ENCODE measurements around the gene RAB13. TPM values are rescaled to one million over a fixed set of nuclear protein-coding genes. Genes with fewer than 3 reads are reported as not detected.

Gene RAB13
- total and polyA plus RNA-seq, 2 donors (not counting 3 experiments of a cell fraction or from before 2014, with no cell fraction given), result 76.0 to 124 TPM

- Histone ChIP-seq H3K9me1 (replicated peaks; ENCODE audit: control insufficient read depth, extremely low read depth, insufficient read depth, low read length) (no peaks in the 10 kb centered on the region), H3K79me2 (ENCODE audit: control insufficient read depth, insufficient read depth, low read length) (peaks cover 34% of the 10 kb centered on the region), H4K20me1 (replicated peaks; ENCODE audit: control insufficient read depth, extremely low read depth, insufficient read depth, low read length) (no peaks in the 10 kb centered on the region), H3K9ac (replicated peaks; ENCODE audit: extremely low read depth, insufficient read depth, low read length) (no peak overlapping the region), H3K9me3 (replicated peaks; ENCODE audit: control insufficient read depth, insufficient read depth, low read length) (no peaks in the 10 kb centered on the region), H2AFZ (ENCODE audit: low read depth, low read length) (no peak overlapping the region), H3K4me2 (ENCODE audit: insufficient read depth, low read length) (no peak overlapping the region), H3K4me1 (ENCODE audit: control insufficient read depth, extremely low read depth, insufficient read depth, low read length) (peaks cover 15% of the 10 kb centered on the region), H3K27me3 (ENCODE audit: control insufficient read depth in 2 of 2, insufficient read depth in 2 of 2, low read length in 2 of 2) (no peaks in the 10 kb centered on the region), H3K4me3 (replicated peaks in 1 of 3; ENCODE audit: insufficient read depth in 1 of 3, low read depth in 1 of 3, low read length in 3 of 3) (no peak overlapping the region), H3K27ac (ENCODE audit: insufficient read depth, low read depth, low read length) (no peak overlapping the region), H3K36me3 (ENCODE audit: control insufficient read depth in 2 of 2, extremely low read depth in 1 of 2, insufficient read depth in 2 of 2, low read length in 2 of 2) (peaks cover 6 to 34% of the 10 kb centered on the region in 2 experiments)
- no peak for TF ChIP-seq EZH2 (IDR thresholded peaks at IDR 0.05; ENCODE audit: borderline replicate concordance, low read depth, low read length, severe bottlenecking)
- TF ChIP-seq MYC (IDR thresholded peaks at IDR 0.05; ENCODE audit: low read depth, low read length), result no peak
- TF ChIP-seq JUN (IDR thresholded peaks at IDR 0.05; ENCODE audit: borderline replicate concordance, insufficient read depth, insufficient read length, low read depth), result no peak
- TF ChIP-seq POLR2AphosphoS5 (IDR thresholded peaks at IDR 0.05; ENCODE audit: insufficient read depth, low read depth, low read length), result no peak
- TF ChIP-seq MAX (IDR thresholded peaks at IDR 0.05; ENCODE audit: insufficient read depth, insufficient read length), result no peak
- TF ChIP-seq POLR2A (IDR thresholded peaks at IDR 0.05; ENCODE audit: low read depth, low read length), result no peak
- TF ChIP-seq FOS (IDR thresholded peaks at IDR 0.05; ENCODE audit: borderline replicate concordance, insufficient read depth, low read length), result no peak
- TF ChIP-seq CTCF (IDR thresholded peaks at IDR 0.05; ENCODE audit: extremely low read depth in 1 of 2, insufficient read depth in 1 of 2, low read depth in 1 of 2, low read length in 2 of 2), result no peak
- TF ChIP-seq GATA2 (IDR thresholded peaks at IDR 0.05; ENCODE audit: insufficient read depth, insufficient read length, low read depth, low read length), result no peak
- DNase-seq (ENCODE audit: low read depth, low spot score) (no peak), FAIRE-seq (no peak)
- ChIA-PET POLR2A (interaction anchor here (1.1 kb wide), 1 partner anchor 9 kb away, joined by 3 read pairs; the partner anchor contains the start of gene SLC39A1), CTCF (no interaction called here)
- BruUV-seq (replicated peaks), result no TSS peak
- dilution Hi-C loops (cut with MboI; ENCODE audit: extremely low pct_ligation_motif_present, low sequenced_read_pairs), result no loop called here
- intact Hi-C loops (cut with micrococcal nuclease), result no loop called here
Measured at GRCh38 chr1:153953859-153954365, 32.2 kb downstream of the RAB13 start.
